GM21619 (cell line): Measurements from ENCODE around the gene MRPL48.
"Not testable (repeated sequence)": the region's sequence is repeated elsewhere in the genome, so short reads cannot be mapped to it uniquely, and the experiment has no call there.

Experiments
- ATAC-seq: cut with Tn5 transposase; IDR thresholded peaks from one replicate; pipeline ENCODE4 v1.9.1; 2021; ENCODE audit not compliant: unreplicated experiment

The MRPL48 gene

GRCh38 chr11:73838443-73839122, 50.9 kb downstream of the MRPL48 start:
- ATAC-seq: no peak

- ATAC-seq: no peak
These were observed 51.4 kb downstream of the MRPL48 start for GRCh38 chr11:73839123-73839457.

- ATAC-seq: no peak
These were observed 63.5 kb downstream of the MRPL48 start for GRCh38 chr11:73851046-73851764.

GRCh38 chr11:73852049-73852448, 64.4 kb downstream of the MRPL48 start:
- ATAC-seq: no peak

GRCh38 chr11:73854680-73855079, 67.0 kb downstream of the MRPL48 start:
- no peak for ATAC-seq

GRCh38 chr11:73856031-73856567, 68.4 kb downstream of the MRPL48 start:
- ATAC-seq: no peak

- no peak for ATAC-seq
These were observed 72.0 kb downstream of the MRPL48 start for GRCh38 chr11:73859671-73860070.

- no peak for ATAC-seq
These were observed 72.5 kb downstream of the MRPL48 start for GRCh38 chr11:73860202-73860601.

GRCh38 chr11:73862986-73863385, 75.3 kb downstream of the MRPL48 start:
- no peak for ATAC-seq

- ATAC-seq: no peak
These were observed 78.5 kb downstream of the MRPL48 start for GRCh38 chr11:73866095-73866579.

GRCh38 chr11:73866586-73866996, 78.9 kb downstream of the MRPL48 start:
- no peak for ATAC-seq

- no peak for ATAC-seq
These were observed 81.8 kb downstream of the MRPL48 start for GRCh38 chr11:73869332-73869949.

GRCh38 chr11:73870261-73870660, 82.6 kb downstream of the MRPL48 start:
- ATAC-seq: no peak

GRCh38 chr11:73872749-73873357, 85.2 kb downstream of the MRPL48 start:
- ATAC-seq: no peak

GRCh38 chr11:73875380-73875779, 87.7 kb downstream of the MRPL48 start:
- ATAC-seq: no peak

- no peak for ATAC-seq
These were observed 88.2 kb downstream of the MRPL48 start for GRCh38 chr11:73875840-73876239.

- peak; percentile 94 for ATAC-seq
These were observed 89.0 kb downstream of the MRPL48 start, which contains the start of the genes COA4 and PAAF1 for GRCh38 chr11:73876424-73877310. Gene COA4 (minus strand): TSS chr11:73876846. CDS start chr11:73873378, 3,468 bp downstream. Gene PAAF1 (plus strand): TSS chr11:73876999. CDS start chr11:73877022, 23 bp downstream.

- no peak for ATAC-seq
These were observed 91.1 kb downstream of the MRPL48 start for GRCh38 chr11:73878771-73879170.

GRCh38 chr11:73880449-73880848, 92.8 kb downstream of the MRPL48 start:
- ATAC-seq: not testable (repeated sequence)

GRCh38 chr11:73883856-73884255, 96.2 kb downstream of the MRPL48 start:
- no peak for ATAC-seq
